BE2C (cell line): Measurements from ENCODE around the gene ACTA2.

ENCODE experiments used
- DNase-seq: peaks from one replicate; pipeline ENCODE4 v3.0.0-alpha.2; 2020
- H3K27me3 ChIP-seq: fragments of 250-450 bp; sonication (Bioruptor Pico); 2 replicates; pipeline ENCODE4 v1.5.1; 2020; ENCODE audit warnings: mild to moderate bottlenecking
- H3K36me3 ChIP-seq: fragments of 250-450 bp; sonication (Bioruptor Pico); 2 replicates; pipeline ENCODE4 v1.5.1; 2020; ENCODE audit warnings: mild to moderate bottlenecking
- H3K4me1 ChIP-seq: fragments of 250-450 bp; sonication (Bioruptor Pico); 2 replicates; pipeline ENCODE4 v1.5.1; 2020
- H3K4me3 ChIP-seq: 2 replicates; pipeline ENCODE4 v1.5.1; 2011; ENCODE audit warnings: low read depth, low read length
- H3K9me3 ChIP-seq: fragments of 250-450 bp; sonication (Bioruptor Pico); 2 replicates; pipeline ENCODE4 v1.5.1; 2020
- TF ChIP-seq, protein P1 (sequence below): IDR thresholded peaks from 2 replicates; pipeline ENCODE4 v1.5.1; 2012; ENCODE audit warnings: mild to moderate bottlenecking, low read depth, low read length

The ACTA2 gene

DNA sequence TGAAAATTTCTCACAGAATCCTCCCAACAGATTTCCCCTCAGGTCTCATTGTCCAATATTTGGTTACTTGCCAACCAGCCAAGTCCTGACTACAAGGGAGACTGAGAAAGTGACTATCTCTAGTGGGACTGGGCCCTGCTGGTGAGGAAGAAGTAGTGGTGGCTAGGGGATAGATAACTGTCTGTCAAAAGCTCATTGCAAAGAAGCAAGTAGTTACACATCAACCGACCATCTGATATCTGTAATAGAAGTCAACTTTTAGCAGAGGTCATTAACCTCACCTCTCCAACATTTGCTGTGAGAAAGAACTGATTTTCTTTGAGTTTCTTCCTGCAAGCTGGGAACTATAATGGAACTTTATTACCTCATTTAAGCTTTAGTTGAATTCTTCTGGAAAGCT lies 57.3 kb downstream of the ACTA2 start:
- H3K36me3 ChIP-seq = no peaks in the 10 kb centered on the region
- TF ChIP-seq, protein P1, sequence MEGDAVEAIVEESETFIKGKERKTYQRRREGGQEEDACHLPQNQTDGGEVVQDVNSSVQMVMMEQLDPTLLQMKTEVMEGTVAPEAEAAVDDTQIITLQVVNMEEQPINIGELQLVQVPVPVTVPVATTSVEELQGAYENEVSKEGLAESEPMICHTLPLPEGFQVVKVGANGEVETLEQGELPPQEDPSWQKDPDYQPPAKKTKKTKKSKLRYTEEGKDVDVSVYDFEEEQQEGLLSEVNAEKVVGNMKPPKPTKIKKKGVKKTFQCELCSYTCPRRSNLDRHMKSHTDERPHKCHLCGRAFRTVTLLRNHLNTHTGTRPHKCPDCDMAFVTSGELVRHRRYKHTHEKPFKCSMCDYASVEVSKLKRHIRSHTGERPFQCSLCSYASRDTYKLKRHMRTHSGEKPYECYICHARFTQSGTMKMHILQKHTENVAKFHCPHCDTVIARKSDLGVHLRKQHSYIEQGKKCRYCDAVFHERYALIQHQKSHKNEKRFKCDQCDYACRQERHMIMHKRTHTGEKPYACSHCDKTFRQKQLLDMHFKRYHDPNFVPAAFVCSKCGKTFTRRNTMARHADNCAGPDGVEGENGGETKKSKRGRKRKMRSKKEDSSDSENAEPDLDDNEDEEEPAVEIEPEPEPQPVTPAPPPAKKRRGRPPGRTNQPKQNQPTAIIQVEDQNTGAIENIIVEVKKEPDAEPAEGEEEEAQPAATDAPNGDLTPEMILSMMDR = 0 out of 2 replicates have a peak, but pooled peaks have one; percentile 3

DNA sequence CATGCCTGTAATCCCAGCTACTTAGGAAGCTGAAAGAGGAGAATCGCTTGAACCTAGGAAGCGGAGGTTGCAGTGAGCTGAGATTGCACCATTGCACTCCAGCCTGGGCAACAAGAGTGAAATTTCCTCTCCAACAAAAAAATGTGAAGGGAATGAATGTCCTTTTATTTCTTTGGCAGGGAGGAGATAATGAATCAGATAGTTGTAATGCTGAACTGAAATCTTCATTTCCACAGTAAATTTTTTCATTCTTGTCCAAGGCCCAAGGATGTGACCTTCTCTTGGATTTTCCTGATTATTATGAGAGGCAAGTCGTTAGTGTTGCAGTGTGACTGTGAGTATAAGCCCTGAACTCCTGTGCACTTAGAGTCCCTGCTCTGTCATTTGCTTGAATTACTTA lies 59.0 kb downstream of the ACTA2 start:
- H3K4me1 ChIP-seq = peaks cover 11% of the 10 kb centered on the region
- DNase-seq = no peak
- TF ChIP-seq, protein P1 = no peak

More for the DNA sequence above, 57.3 kb downstream of the ACTA2 start:
- no peaks in the 10 kb centered on the region for H3K27me3 ChIP-seq
- no peaks in the 10 kb centered on the region for H3K9me3 ChIP-seq
- H3K4me3 ChIP-seq = no peak overlapping the region
- no peak for DNase-seq
- peaks cover 11% of the 10 kb centered on the region for H3K4me1 ChIP-seq

DNA sequence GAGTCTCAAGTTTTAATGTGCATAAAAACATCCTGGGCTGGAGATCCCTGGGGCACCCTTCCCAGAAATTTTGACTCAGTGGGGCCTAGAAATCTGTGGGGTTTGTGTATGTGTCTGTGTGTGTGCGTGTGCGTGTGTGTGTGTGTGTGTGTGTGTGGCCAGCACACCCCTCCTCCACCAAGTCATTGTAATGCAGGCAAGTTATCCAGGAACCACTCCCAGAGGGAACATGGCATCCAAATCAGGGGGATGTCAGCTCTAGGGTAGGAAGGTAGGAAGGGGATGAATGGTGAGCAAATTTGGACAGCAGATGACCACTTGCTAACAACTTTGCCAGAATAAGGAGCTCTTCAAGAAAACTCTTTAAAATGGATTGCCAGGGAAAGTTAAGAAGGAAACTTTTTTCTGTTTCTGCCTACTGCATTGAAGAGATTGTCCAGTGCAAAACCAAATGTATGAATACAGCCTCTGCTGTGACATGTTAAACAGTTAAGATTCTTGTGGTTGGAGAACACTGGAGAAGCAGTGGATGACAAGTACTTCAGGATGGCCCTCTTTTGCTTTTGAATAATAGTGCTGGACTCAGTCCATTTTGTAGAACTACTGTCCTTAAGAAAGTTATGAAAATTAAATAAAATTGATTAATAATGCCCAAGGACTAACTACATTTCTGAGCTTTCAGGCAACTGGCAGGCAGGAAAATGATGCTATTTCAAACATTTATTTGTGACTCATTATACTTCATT lies 60.2 kb downstream of the ACTA2 start:
- Histone ChIP-seq H3K4me3 (no peak overlapping the region), H3K9me3 (no peaks in the 10 kb centered on the region), H3K36me3 (no peaks in the 10 kb centered on the region), H3K4me1 (peaks cover 9% of the 10 kb centered on the region), H3K27me3 (no peaks in the 10 kb centered on the region)
- TF ChIP-seq, protein P1 = no peak
- DNase-seq = no peak

More for the DNA sequence above, 59.0 kb downstream of the ACTA2 start:
- Histone ChIP-seq H3K27me3 (no peaks in the 10 kb centered on the region), H3K9me3 (no peaks in the 10 kb centered on the region), H3K36me3 (no peaks in the 10 kb centered on the region), H3K4me3 (no peak overlapping the region)

DNA sequence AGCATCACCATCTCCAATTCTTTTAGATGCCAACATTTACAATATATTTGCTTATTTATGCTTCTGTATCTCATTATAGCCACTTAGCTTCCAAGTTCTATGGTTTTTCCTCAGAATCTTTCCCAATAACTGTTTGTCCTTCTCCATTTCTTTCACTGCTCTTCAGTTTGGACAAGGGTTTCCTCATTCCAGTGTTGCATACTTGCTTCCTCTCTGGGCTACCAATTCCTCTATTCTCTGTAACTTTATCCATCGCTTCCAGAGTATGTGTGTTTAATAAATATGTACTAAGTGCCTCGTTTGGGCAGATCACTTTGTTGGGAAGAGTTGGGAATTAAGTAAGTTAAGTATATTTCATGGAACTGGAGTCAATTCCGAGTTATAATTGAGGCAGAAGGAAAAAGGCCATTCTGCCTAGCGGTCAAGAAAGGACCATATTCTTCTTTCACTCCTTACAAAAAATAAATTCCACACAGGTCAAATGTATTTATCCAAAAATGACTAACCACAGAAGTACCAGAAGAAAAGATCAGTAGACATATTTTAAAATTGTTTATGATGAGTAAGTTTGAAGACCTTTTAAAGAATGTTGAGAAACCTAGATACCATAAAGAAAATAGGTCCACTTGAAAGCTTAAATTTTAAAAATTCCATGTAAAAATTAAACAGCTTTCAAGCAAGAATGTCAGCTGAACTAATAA lies 61.7 kb downstream of the ACTA2 start:
- H3K4me3 ChIP-seq = no peak overlapping the region
- DNase-seq = no peak
- no peaks in the 10 kb centered on the region for H3K27me3 ChIP-seq
- no peaks in the 10 kb centered on the region for H3K9me3 ChIP-seq
- H3K36me3 ChIP-seq = no peaks in the 10 kb centered on the region
- peaks cover 5% of the 10 kb centered on the region for H3K4me1 ChIP-seq
- TF ChIP-seq, protein P1 = no peak

DNA sequence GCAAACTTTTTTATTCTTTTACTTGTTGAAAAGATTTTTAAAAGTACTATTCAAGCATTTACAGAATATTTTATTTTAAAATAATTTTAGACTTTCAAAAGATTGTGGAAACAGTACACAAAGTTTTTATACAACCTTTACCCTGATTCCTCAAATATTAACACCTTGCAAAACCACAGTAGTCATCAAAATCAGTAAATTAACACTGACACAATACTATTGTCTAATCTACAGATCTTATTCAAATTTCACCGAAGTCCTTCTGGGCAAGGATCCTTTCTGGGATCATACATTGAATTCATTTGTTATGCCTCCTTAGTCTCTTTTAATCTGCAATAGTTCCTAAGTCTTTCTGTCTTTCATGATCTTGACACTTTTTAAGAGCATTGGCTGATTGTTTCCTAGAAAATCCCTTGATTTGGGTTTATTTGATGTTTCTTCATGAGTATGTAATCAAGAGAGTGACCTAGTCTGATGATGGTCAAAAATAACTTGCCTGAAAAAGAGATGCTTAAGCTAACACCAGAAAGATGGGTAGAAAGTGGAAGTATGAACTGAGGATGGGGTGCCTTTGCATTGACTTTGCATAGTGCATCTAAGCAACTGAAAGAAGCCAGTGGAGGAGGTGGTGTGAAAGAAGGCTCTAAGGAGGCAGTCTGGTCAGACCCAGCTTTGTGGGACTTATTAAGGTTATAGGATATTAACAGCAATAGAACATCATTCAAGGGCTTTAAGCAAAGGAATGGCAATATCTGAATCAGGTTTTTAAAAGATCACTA lies 62.8 kb downstream of the ACTA2 start:
- Histone ChIP-seq H3K4me3 (no peak overlapping the region), H3K27me3 (no peaks in the 10 kb centered on the region), H3K4me1 (peaks cover 3% of the 10 kb centered on the region; the same call in 1 of the 2 replicates), H3K9me3 (no peaks in the 10 kb centered on the region), H3K36me3 (no peaks in the 10 kb centered on the region)
- TF ChIP-seq, protein P1 = no peak
- no peak for DNase-seq
